Prostate gland (tissue), 2 donors: ENCODE data around the gene CHRNG. TPM values are rescaled to one million over a fixed set of nuclear protein-coding genes. Genes with fewer than 3 reads are reported as not detected.
A peak's percentile ranks its signal among the peaks of the same experiment; 100 is the strongest.

ENCODE experiments used
- DNase-seq: peaks from one replicate; pipeline ENCODE4 v3.0.0-alpha.2; 2019; ENCODE audit warnings: low spot score
- H3K27ac ChIP-seq, 2 donors: fragments of 200-600 bp; sonication (generic); 2 replicates each; pipeline ENCODE4 v1.5.1; 2017 to 2019
- H3K27me3 ChIP-seq: fragments of 200-600 bp; sonication (generic); replicated peaks from 2 replicates; pipeline ENCODE4 v1.5.1; 2019; ENCODE audit not compliant: insufficient read depth
- H3K36me3 ChIP-seq, 2 donors: fragments of 200-600 bp; sonication (generic); 1 replicate in 1 of 2; 2 replicates in 1 of 2; pipeline versions ENCODE4 v1.5.1 to v1.8.1; 2017 to 2019
- H3K4me1 ChIP-seq: fragments of 200-600 bp; sonication (generic); replicated peaks from 2 replicates; pipeline ENCODE4 v1.5.1; 2019
- H3K4me3 ChIP-seq, 2 donors: fragments of 200-600 bp; sonication (generic); 2 replicates each; pipeline ENCODE4 v1.5.1; 2017 to 2019
- H3K9me3 ChIP-seq: fragments of 200-600 bp; sonication (generic); 2 replicates; pipeline ENCODE4 v1.5.1; 2017
- CTCF ChIP-seq, 4 experiments: fragments of 200-600 bp in 2 of 4; fragments of 450-650 bp in 2 of 4; sonication (generic) in 2 of 4; IDR thresholded peaks; 1 replicate in 3 of 4; 2 replicates in 1 of 4; pipeline ENCODE4 v1.5.1; 2016 to 2019; ENCODE audit warnings: antibody characterized with exemption in 4 of 4, mild to moderate bottlenecking in 2 of 4, moderate library complexity in 2 of 4
- POLR2A ChIP-seq: fragments of 450-650 bp; IDR thresholded peaks from one replicate; pipeline ENCODE4 v1.6.1; 2016; ENCODE audit warnings: antibody characterized with exemption, mild to moderate bottlenecking
- POLR2AphosphoS5 ChIP-seq: sonication (generic); formaldehyde crosslinking; IDR thresholded peaks from one replicate; pipeline ENCODE4 v1.6.1; 2017; ENCODE audit warnings: antibody characterized with exemption
- WGBS: methylation state at CpG from one replicate; pipeline ENCODE4 v1.1.5; 2018; 5-methylcytosine and 5-hydroxymethylcytosine counted together
- intact Hi-C: fragments of 100-400 bp; cut with DNase I; formaldehyde crosslinking; loops from one replicate; pipeline ENCODE4 v1.14.2; 2022
- total RNA-seq, 2 donors: library from RNA; depleted of rRNA; stranded (reverse); fragments of >200 nt; gene quantifications; one replicate each; pipeline ENCODE4 v1.1.0, GENCODE V29; 2016

CHRNG gene
- total RNA-seq, 2 donors from 2014 or later = not detected

- TF ChIP-seq POLR2AphosphoS5 = no peak
- TF ChIP-seq CTCF (IDR thresholded peaks at IDR 0.05) = no peak
- TF ChIP-seq POLR2A = no peak
- Histone ChIP-seq H3K4me1 (peaks cover 3% of the 10 kb centered on the region), H3K27me3 (no peaks in the 10 kb centered on the region), H3K4me3 (peak overlapping the region in 1 of 2 donors; percentile 97), H3K27ac (no peak overlapping the region), H3K9me3 (no peaks in the 10 kb centered on the region), H3K36me3 (no peaks in the 10 kb centered on the region)
- 92% methylated on average over 4 of the region's 4 CpGs for WGBS
- intact Hi-C loops = loop anchor here (5.0 kb wide), 1 partner anchor 36 kb away; no protein-coding TSS in a partner anchor
- no peak for DNase-seq
These were observed 12.3 kb downstream of the CHRNG start for GRCh38 chr2:232551776-232552175.

- no peaks in the 10 kb centered on the region for H3K27me3 ChIP-seq
- no peak overlapping the region for H3K4me3 ChIP-seq
- intact Hi-C loops = no loop called here
- 84% methylated on average over 3 of the region's 3 CpGs for WGBS
- peaks cover 3% of the 10 kb centered on the region for H3K4me1 ChIP-seq
- H3K36me3 ChIP-seq = no peaks in the 10 kb centered on the region
- no peak overlapping the region for H3K27ac ChIP-seq
- no peaks in the 10 kb centered on the region for H3K9me3 ChIP-seq
- TF ChIP-seq POLR2AphosphoS5 (no peak), CTCF (IDR thresholded peaks at IDR 0.05) (no peak), POLR2A (no peak)
- no peak for DNase-seq
These were observed 16.9 kb downstream of the CHRNG start for GRCh38 chr2:232556426-232556825.

- H3K27me3 ChIP-seq = no peaks in the 10 kb centered on the region
- H3K4me3 ChIP-seq = no peak overlapping the region
- H3K4me1 ChIP-seq = no peaks in the 10 kb centered on the region
- no peak for DNase-seq
- H3K27ac ChIP-seq = no peak overlapping the region
- H3K36me3 ChIP-seq = peaks cover 13 to 18% of the 10 kb centered on the region in 2 donors
- TF ChIP-seq CTCF (IDR thresholded peaks at IDR 0.05) = no peak
- no peak for TF ChIP-seq POLR2AphosphoS5
- no peak for TF ChIP-seq POLR2A
- intact Hi-C loops = no loop called here
- WGBS = 83% methylated on average over 8 of the region's 8 CpGs
- no peaks in the 10 kb centered on the region for H3K9me3 ChIP-seq
These were observed 23.1 kb downstream of the CHRNG start for GRCh38 chr2:232562515-232563151.

- 43% methylated on average over 3 of the region's 3 CpGs for WGBS
- DNase-seq = no peak
- Histone ChIP-seq H3K27me3 (no peaks in the 10 kb centered on the region), H3K4me1 (no peaks in the 10 kb centered on the region), H3K4me3 (no peak overlapping the region), H3K36me3 (peaks cover 17 to 18% of the 10 kb centered on the region in 2 donors), H3K9me3 (no peaks in the 10 kb centered on the region), H3K27ac (no peak overlapping the region)
- intact Hi-C loops = no loop called here
- TF ChIP-seq POLR2AphosphoS5 = no peak
- TF ChIP-seq POLR2A = no peak
- no peak for TF ChIP-seq CTCF (IDR thresholded peaks at IDR 0.05)
These were observed 24.1 kb downstream of the CHRNG start for GRCh38 chr2:232563580-232563979.

- DNase-seq = no peak
- no peaks in the 10 kb centered on the region for H3K9me3 ChIP-seq
- H3K4me3 ChIP-seq = no peak overlapping the region
- H3K27ac ChIP-seq = no peak overlapping the region
- TF ChIP-seq CTCF (IDR thresholded peaks at IDR 0.05) = no peak
- TF ChIP-seq POLR2AphosphoS5 = no peak
- TF ChIP-seq POLR2A = no peak
- peaks cover 18 to 26% of the 10 kb centered on the region in 2 donors for H3K36me3 ChIP-seq
- H3K4me1 ChIP-seq = no peaks in the 10 kb centered on the region
- intact Hi-C loops = no loop called here
- no peaks in the 10 kb centered on the region for H3K27me3 ChIP-seq
These were observed 28.2 kb downstream of the CHRNG start for GRCh38 chr2:232567721-232568120.
